Natural killer cell (primary cell): Measurements from ENCODE around the gene TSPAN6. TPM values are rescaled to one million over a fixed set of nuclear protein-coding genes. Genes with fewer than 3 reads are reported as not detected.

Experiments used
- ATAC-seq, 3 donors: fragments of 150-1000 bp in 2 of 3; fragments of 200-7000 bp in 1 of 3; cut with Tn5 transposase; 1 replicate in 1 of 3; 2 replicates in 2 of 3; pipeline ENCODE4 v1.10.0; 2021; ENCODE audit warnings: mild to moderate bottlenecking in 2 of 3, moderate library complexity in 2 of 3
- DNase-seq, 2 donors: peaks; one replicate each; pipeline versions ENCODE4 v3.0.0 to v3.0.0-alpha.2; 2013 to 2021; ENCODE audit warnings: mixed read lengths in 1 of 2
- H3K27ac ChIP-seq: one replicate; pipeline ENCODE4 v1.5.1; 2013; ENCODE audit warnings: mild to moderate bottlenecking, low read length
- H3K27me3 ChIP-seq: one replicate; pipeline ENCODE4 v1.6.1; 2013; ENCODE audit warnings: low read length; ENCODE audit not compliant: control insufficient read depth, insufficient read depth
- H3K36me3 ChIP-seq: one replicate; pipeline ENCODE4 v1.6.1; 2013; ENCODE audit warnings: low read length; ENCODE audit not compliant: control insufficient read depth, insufficient read depth
- H3K4me1 ChIP-seq: one replicate; pipeline ENCODE4 v1.6.1; 2013; ENCODE audit warnings: low read length; ENCODE audit not compliant: control insufficient read depth, insufficient read depth
- H3K4me3 ChIP-seq: one replicate; pipeline ENCODE4 v1.5.1; 2013; ENCODE audit warnings: low read length
- H3K9me3 ChIP-seq: one replicate; pipeline ENCODE4 v1.6.1; 2013; ENCODE audit warnings: low read length; ENCODE audit not compliant: control insufficient read depth, insufficient read depth
- H3K27ac Mint-ChIP-seq, 2 donors: one replicate each; pipeline ENCODE4 v1.8.0; 2022; ENCODE audit warnings: mild to moderate bottlenecking in 2 of 2, mixed read lengths in 2 of 2, moderate library complexity in 1 of 2
- H3K27me3 Mint-ChIP-seq, 2 donors: one replicate each; pipeline ENCODE4 v1.8.0; 2022; ENCODE audit warnings: low read depth in 2 of 2, mixed read lengths in 2 of 2
- H3K36me3 Mint-ChIP-seq: one replicate; pipeline ENCODE4 v1.8.0; 2022; ENCODE audit warnings: mixed read lengths
- H3K4me1 Mint-ChIP-seq, 2 donors: one replicate each; pipeline ENCODE4 v1.8.0; 2022; ENCODE audit warnings: mixed read lengths in 2 of 2
- H3K4me3 Mint-ChIP-seq: one replicate; pipeline ENCODE4 v1.8.0; 2022; ENCODE audit warnings: mild to moderate bottlenecking, moderate library complexity, mixed read lengths
- H3K9me3 Mint-ChIP-seq, 2 donors: one replicate each; pipeline ENCODE4 v1.8.0; 2022; ENCODE audit warnings: mixed read lengths in 2 of 2
- CTCF ChIP-seq: fragments of 200-600 bp; IDR thresholded peaks from one replicate; pipeline ENCODE4 v1.8.0; 2022; ENCODE audit warnings: antibody characterized with exemption
- WGBS: methylation state at CpG from one replicate; pipeline ENCODE4 v1.1.7; 2013; ENCODE audit warnings: missing lambda C conversion rate; ENCODE audit not compliant: insufficient coverage; 5-methylcytosine and 5-hydroxymethylcytosine counted together
- intact Hi-C: fragments of 100-400 bp; cut with micrococcal nuclease; formaldehyde crosslinking; loops from one replicate; pipeline ENCODE4 v1.14.2; 2022
- total RNA-seq, 4 donors: library from RNA; stranded (reverse); fragments of 120-200 nt in 1 of 4; gene quantifications; one replicate each; pipeline versions ENCODE4 v1.2.3 to v1.2.4, GENCODE V29; 2013 to 2022

TSPAN6 gene
- total RNA-seq, 3 donors from 2014 or later (not counting 1 experiment from before 2014, with no cell fraction given) = not detected

- Mint-ChIP-seq H3K9me3 (no peaks in the 10 kb centered on the region), H3K27ac (no peak overlapping the region), H3K27me3 (peaks cover 7% of the 10 kb centered on the region in 2 donors), H3K4me1 (no peaks in the 10 kb centered on the region), H3K4me3 (no peak overlapping the region), H3K36me3 (no peaks in the 10 kb centered on the region)
- DNase-seq (no peak), ATAC-seq (no peak)
- Histone ChIP-seq H3K4me1 (no peaks in the 10 kb centered on the region), H3K27me3 (no peaks in the 10 kb centered on the region), H3K27ac (no peak overlapping the region), H3K9me3 (no peaks in the 10 kb centered on the region), H3K36me3 (no peaks in the 10 kb centered on the region), H3K4me3 (no peak overlapping the region)
- TF ChIP-seq CTCF = no peak
- intact Hi-C loops = no loop called here
- WGBS = 80% methylated on average over 1 of the region's 2 CpGs
These were observed 48.7 kb downstream of the TSPAN6 start for GRCh38 chrX:100587861-100588260.

GRCh38 chrX:100586747-100587146, 49.9 kb downstream of the TSPAN6 start:
- Mint-ChIP-seq H3K4me1 (no peaks in the 10 kb centered on the region), H3K4me3 (no peak overlapping the region), H3K27ac (no peak overlapping the region), H3K9me3 (no peaks in the 10 kb centered on the region), H3K36me3 (no peaks in the 10 kb centered on the region), H3K27me3 (peaks cover 7% of the 10 kb centered on the region in 2 donors)
- no peak for DNase-seq
- WGBS = 50% methylated on average over 2 of the region's 2 CpGs
- ATAC-seq = no peak
- H3K4me3 ChIP-seq = no peak overlapping the region
- no peaks in the 10 kb centered on the region for H3K9me3 ChIP-seq
- H3K36me3 ChIP-seq = no peaks in the 10 kb centered on the region
- no peaks in the 10 kb centered on the region for H3K4me1 ChIP-seq
- no peak for TF ChIP-seq CTCF
- H3K27me3 ChIP-seq = no peaks in the 10 kb centered on the region
- H3K27ac ChIP-seq = no peak overlapping the region
- intact Hi-C loops = no loop called here

- ATAC-seq (no peak), DNase-seq (no peak)
- no peak within 1 kb of the TSS for H3K27ac Mint-ChIP-seq
- H3K36me3 ChIP-seq = no peaks in the 10 kb centered on the region
- no peak within 1 kb of the TSS for H3K4me3 Mint-ChIP-seq
- H3K9me3 Mint-ChIP-seq = no peaks in the 10 kb centered on the region
- no peaks in the 10 kb centered on the region for H3K36me3 Mint-ChIP-seq
- intact Hi-C loops = no loop called here
- no peaks in the 10 kb centered on the region for H3K4me1 ChIP-seq
- no peaks in the 10 kb centered on the region for H3K4me1 Mint-ChIP-seq
- H3K27me3 Mint-ChIP-seq = peaks cover 7% of the 10 kb centered on the region in 2 donors
- no peaks in the 10 kb centered on the region for H3K27me3 ChIP-seq
- no peaks in the 10 kb centered on the region for H3K9me3 ChIP-seq
- H3K4me3 ChIP-seq = no peak within 1 kb of the TSS
- H3K27ac ChIP-seq = no peak within 1 kb of the TSS
- TF ChIP-seq CTCF = no peak
- whole genome bisulfite sequencing = no CpG with 5 or more reads among the region's 2 CpGs
These were observed 52.0 kb downstream of the TSPAN6 start, which contains the start of gene TNMD for GRCh38 chrX:100584611-100585010. Gene TNMD (plus strand): TSS chrX:100584936. CDS start chrX:100585019, 83 bp downstream.

Other genes with a start within 250 kb of the TSPAN6 start
- not detected for gene PCDH19, start 226.5 kb downstream of the TSPAN6 start, total RNA-seq
- not detected for gene TNMD, start 51.9 kb downstream of the TSPAN6 start, total RNA-seq
- not detected for gene SRPX2, start 7.4 kb upstream of the TSPAN6 start, total RNA-seq
- gene SYTL4, start 95.3 kb upstream of the TSPAN6 start, total RNA-seq = under 1 TPM in 2 of 3 donors, not detected in 1; 0.30 to 0.85 TPM
- 1 to 10 TPM; 6.6 to 9.5 (median 8.3) TPM for gene CSTF2, start 183.6 kb upstream of the TSPAN6 start, total RNA-seq
- not detected for gene NOX1, start 237.6 kb upstream of the TSPAN6 start, total RNA-seq